Activated T-cell treated with anti-CD3 and anti-CD28 coated beads, Interleukin-2, amount 50 U/mL, for 1 hour (primary cell): Measurements from ENCODE around the gene IMPA2.
"Not testable (repeated sequence)": the region's sequence is repeated elsewhere in the genome, so short reads cannot be mapped to it uniquely, and the experiment has no call there.

Experiments
- DNase-seq: peaks from one replicate; pipeline ENCODE4 v3.0.0-alpha.2; 2020

Gene IMPA2

GRCh38 chr18:11981192-11981542 lies at the start of gene IMPA2:
TSS of gene IMPA2 (plus strand) at chr18:11981507. CDS start at chr18:11981670, 163 bp downstream.
- no peak for DNase-seq

- DNase-seq: no peak
Measured at GRCh38 chr18:11932393-11932792, 48.9 kb upstream of the IMPA2 start.

GRCh38 chr18:11937874-11938478 lies 43.3 kb upstream of the IMPA2 start:
- peak; percentile 75 for DNase-seq

GRCh38 chr18:11940956-11941355 lies 40.4 kb upstream of the IMPA2 start:
- no peak for DNase-seq

GRCh38 chr18:11943551-11943950 lies 37.8 kb upstream of the IMPA2 start:
- no peak for DNase-seq

- no peak for DNase-seq
Measured at GRCh38 chr18:11944252-11944651, 37.1 kb upstream of the IMPA2 start.

- no peak for DNase-seq
Measured at GRCh38 chr18:11944786-11945185, 36.5 kb upstream of the IMPA2 start.

- DNase-seq: not testable (repeated sequence)
Measured at GRCh38 chr18:11945834-11946659, 35.3 kb upstream of the IMPA2 start.

- no peak for DNase-seq
Measured at GRCh38 chr18:11946756-11947155, 34.6 kb upstream of the IMPA2 start.

GRCh38 chr18:11947214-11948191 lies 33.8 kb upstream of the IMPA2 start:
- DNase-seq: peak; percentile 47

- no peak for DNase-seq
Measured at GRCh38 chr18:11948852-11949523, 32.3 kb upstream of the IMPA2 start.

GRCh38 chr18:11950824-11951223 lies 30.5 kb upstream of the IMPA2 start:
- no peak for DNase-seq

GRCh38 chr18:11951390-11951851 lies 29.9 kb upstream of the IMPA2 start:
- DNase-seq: no peak

GRCh38 chr18:11953113-11953512 lies 28.2 kb upstream of the IMPA2 start:
- no peak for DNase-seq

- DNase-seq: no peak
Measured at GRCh38 chr18:11955239-11956029, 25.9 kb upstream of the IMPA2 start.

GRCh38 chr18:11956371-11957308 lies 24.7 kb upstream of the IMPA2 start:
- DNase-seq: no peak

- DNase-seq: no peak
Measured at GRCh38 chr18:11957636-11958035, 23.7 kb upstream of the IMPA2 start.

GRCh38 chr18:11959651-11960050 lies 21.7 kb upstream of the IMPA2 start:
- not testable (repeated sequence) for DNase-seq

- no peak for DNase-seq
Measured at GRCh38 chr18:11960743-11961380, 20.4 kb upstream of the IMPA2 start.

- no peak for DNase-seq
Measured at GRCh38 chr18:11962597-11962996, 18.7 kb upstream of the IMPA2 start.
